Measurements from ENCODE around the gene TMEM238L. TPM values are rescaled to one million over a fixed set of nuclear protein-coding genes. Genes with fewer than 3 reads are reported as not detected.

TMEM238L gene
- total and polyA plus RNA-seq, 2 of the 13 experiments (the other 11 are each of a cell fraction or from before 2014, with no cell fraction given), result not detected

DNA sequence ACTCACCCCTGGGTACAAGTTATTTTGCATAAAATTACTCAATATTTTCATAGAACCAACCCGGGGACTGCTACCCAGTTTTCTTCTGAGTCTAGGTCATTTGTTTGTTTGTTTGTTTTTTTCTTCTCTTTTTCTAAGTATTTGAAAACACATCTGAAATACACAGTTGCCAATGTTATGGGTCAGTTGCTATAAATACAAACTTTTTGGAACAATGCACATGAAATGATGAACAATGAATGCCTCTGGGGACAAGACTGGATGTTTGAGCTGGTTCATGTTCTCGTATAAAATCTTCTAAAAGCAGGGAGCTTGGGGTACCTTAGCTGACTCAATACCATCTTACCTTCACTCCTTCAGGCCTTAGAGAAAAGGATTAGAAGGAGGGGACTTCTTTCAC, 30.5 kb downstream of the TMEM238L start:
- in situ Hi-C loops (cut with HindIII; ENCODE audit: extremely low pct_ligation_motif_present, low pct_unique_long_range_greater_than_20kb), result no loop called here
- TF ChIP-seq, protein P1, sequence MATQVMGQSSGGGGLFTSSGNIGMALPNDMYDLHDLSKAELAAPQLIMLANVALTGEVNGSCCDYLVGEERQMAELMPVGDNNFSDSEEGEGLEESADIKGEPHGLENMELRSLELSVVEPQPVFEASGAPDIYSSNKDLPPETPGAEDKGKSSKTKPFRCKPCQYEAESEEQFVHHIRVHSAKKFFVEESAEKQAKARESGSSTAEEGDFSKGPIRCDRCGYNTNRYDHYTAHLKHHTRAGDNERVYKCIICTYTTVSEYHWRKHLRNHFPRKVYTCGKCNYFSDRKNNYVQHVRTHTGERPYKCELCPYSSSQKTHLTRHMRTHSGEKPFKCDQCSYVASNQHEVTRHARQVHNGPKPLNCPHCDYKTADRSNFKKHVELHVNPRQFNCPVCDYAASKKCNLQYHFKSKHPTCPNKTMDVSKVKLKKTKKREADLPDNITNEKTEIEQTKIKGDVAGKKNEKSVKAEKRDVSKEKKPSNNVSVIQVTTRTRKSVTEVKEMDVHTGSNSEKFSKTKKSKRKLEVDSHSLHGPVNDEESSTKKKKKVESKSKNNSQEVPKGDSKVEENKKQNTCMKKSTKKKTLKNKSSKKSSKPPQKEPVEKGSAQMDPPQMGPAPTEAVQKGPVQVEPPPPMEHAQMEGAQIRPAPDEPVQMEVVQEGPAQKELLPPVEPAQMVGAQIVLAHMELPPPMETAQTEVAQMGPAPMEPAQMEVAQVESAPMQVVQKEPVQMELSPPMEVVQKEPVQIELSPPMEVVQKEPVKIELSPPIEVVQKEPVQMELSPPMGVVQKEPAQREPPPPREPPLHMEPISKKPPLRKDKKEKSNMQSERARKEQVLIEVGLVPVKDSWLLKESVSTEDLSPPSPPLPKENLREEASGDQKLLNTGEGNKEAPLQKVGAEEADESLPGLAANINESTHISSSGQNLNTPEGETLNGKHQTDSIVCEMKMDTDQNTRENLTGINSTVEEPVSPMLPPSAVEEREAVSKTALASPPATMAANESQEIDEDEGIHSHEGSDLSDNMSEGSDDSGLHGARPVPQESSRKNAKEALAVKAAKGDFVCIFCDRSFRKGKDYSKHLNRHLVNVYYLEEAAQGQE (IDR thresholded peaks at IDR 0.05; ENCODE audit: borderline replicate concordance in 1 of 2, low read depth in 1 of 2, low read length in 2 of 2), result no peak
- TF ChIP-seq ZNF430 (CRISPR knock-in tag; IDR thresholded peaks at IDR 0.05), result no peak
- no peak for TF ChIP-seq ZNF678 (CRISPR knock-in tag; IDR thresholded peaks at IDR 0.05)
- TF ChIP-seq PTBP1 (IDR thresholded peaks at IDR 0.05; ENCODE audit: low read depth, low read length, poor library complexity, severe bottlenecking), result no peak
- TF ChIP-seq MAF1 (CRISPR knock-in tag; IDR thresholded peaks at IDR 0.05; ENCODE audit: borderline replicate concordance), result no peak
- no peak for TF ChIP-seq ZNF816 (CRISPR knock-in tag; IDR thresholded peaks at IDR 0.05; ENCODE audit: borderline replicate concordance)
- TF ChIP-seq REL (CRISPR knock-in tag; conservative IDR thresholded peaks at IDR 0.05), result no peak
- no peak for TF ChIP-seq PCBP1 (IDR thresholded peaks at IDR 0.05; ENCODE audit: borderline replicate concordance, low read depth, low read length)
- TF ChIP-seq NFKBIZ (CRISPR knock-in tag; IDR thresholded peaks at IDR 0.05), result no peak
- no peak for TF ChIP-seq ZFP36L2 (CRISPR knock-in tag; IDR thresholded peaks at IDR 0.05)
- TF ChIP-seq, protein P2, sequence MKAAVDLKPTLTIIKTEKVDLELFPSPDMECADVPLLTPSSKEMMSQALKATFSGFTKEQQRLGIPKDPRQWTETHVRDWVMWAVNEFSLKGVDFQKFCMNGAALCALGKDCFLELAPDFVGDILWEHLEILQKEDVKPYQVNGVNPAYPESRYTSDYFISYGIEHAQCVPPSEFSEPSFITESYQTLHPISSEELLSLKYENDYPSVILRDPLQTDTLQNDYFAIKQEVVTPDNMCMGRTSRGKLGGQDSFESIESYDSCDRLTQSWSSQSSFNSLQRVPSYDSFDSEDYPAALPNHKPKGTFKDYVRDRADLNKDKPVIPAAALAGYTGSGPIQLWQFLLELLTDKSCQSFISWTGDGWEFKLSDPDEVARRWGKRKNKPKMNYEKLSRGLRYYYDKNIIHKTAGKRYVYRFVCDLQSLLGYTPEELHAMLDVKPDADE (CRISPR knock-in tag; IDR thresholded peaks at IDR 0.05), result no peak
- no peak for TF ChIP-seq ZNF782 (CRISPR knock-in tag; IDR thresholded peaks at IDR 0.05; ENCODE audit: borderline replicate concordance)
- TF ChIP-seq, protein P3, sequence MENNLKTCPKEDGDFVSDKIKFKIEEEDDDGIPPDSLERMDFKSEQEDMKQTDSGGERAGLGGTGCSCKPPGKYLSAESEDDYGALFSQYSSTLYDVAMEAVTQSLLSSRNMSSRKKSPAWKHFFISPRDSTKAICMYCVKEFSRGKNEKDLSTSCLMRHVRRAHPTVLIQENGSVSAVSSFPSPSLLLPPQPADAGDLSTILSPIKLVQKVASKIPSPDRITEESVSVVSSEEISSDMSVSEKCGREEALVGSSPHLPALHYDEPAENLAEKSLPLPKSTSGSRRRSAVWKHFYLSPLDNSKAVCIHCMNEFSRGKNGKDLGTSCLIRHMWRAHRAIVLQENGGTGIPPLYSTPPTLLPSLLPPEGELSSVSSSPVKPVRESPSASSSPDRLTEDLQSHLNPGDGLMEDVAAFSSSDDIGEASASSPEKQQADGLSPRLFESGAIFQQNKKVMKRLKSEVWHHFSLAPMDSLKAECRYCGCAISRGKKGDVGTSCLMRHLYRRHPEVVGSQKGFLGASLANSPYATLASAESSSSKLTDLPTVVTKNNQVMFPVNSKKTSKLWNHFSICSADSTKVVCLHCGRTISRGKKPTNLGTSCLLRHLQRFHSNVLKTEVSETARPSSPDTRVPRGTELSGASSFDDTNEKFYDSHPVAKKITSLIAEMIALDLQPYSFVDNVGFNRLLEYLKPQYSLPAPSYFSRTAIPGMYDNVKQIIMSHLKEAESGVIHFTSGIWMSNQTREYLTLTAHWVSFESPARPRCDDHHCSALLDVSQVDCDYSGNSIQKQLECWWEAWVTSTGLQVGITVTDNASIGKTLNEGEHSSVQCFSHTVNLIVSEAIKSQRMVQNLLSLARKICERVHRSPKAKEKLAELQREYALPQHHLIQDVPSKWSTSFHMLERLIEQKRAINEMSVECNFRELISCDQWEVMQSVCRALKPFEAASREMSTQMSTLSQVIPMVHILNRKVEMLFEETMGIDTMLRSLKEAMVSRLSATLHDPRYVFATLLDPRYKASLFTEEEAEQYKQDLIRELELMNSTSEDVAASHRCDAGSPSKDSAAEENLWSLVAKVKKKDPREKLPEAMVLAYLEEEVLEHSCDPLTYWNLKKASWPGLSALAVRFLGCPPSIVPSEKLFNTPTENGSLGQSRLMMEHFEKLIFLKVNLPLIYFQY (CRISPR knock-in tag; IDR thresholded peaks at IDR 0.05; ENCODE audit: borderline replicate concordance), result no peak
- TF ChIP-seq ZNF180 (CRISPR knock-in tag; IDR thresholded peaks at IDR 0.05; ENCODE audit: borderline replicate concordance, low read depth), result no peak
- TF ChIP-seq PHF20 (CRISPR knock-in tag; IDR thresholded peaks at IDR 0.05), result no peak
- no peak for TF ChIP-seq GPN1 (CRISPR knock-in tag; IDR thresholded peaks at IDR 0.05; ENCODE audit: borderline replicate concordance)

More for the DNA sequence above, 30.5 kb downstream of the TMEM238L start:
- intact Hi-C loops (cut with micrococcal nuclease; ENCODE audit: unreplicated experiment), result loop anchor here (2.0 kb wide), 1 partner anchor 71 kb away; no protein-coding TSS in a partner anchor
- no peak overlapping the region for H3K4me3 ChIP-seq (replicated peaks in 1 of 3; ENCODE audit: insufficient read depth in 1 of 3, low read depth in 2 of 3, low read length in 3 of 3)
- no peak overlapping the region for H2AFZ ChIP-seq (ENCODE audit: low read length)
- H3K36me3 ChIP-seq (replicated peaks in 1 of 2; ENCODE audit: control insufficient read depth in 1 of 2, insufficient read depth in 2 of 2, low read length in 2 of 2), result no peaks in the 10 kb centered on the region
- POLR2A ChIA-PET, result no interaction called here
- peaks cover 27% of the 10 kb centered on the region for H3K4me1 ChIP-seq (ENCODE audit: insufficient read depth, low read length)
- no TSS peak for BruUV-seq (replicated peaks)
- WGBS (ENCODE audit: low lambda C conversion rate), result 61% methylated on average over 2 of the region's 2 CpGs
- H4K20me1 ChIP-seq (ENCODE audit: insufficient read depth, low read length), result no peaks in the 10 kb centered on the region
- DNase-seq (ENCODE audit: low spot score) (no peak), ATAC-seq (no peak), FAIRE-seq (no peak)
- H3K27ac ChIP-seq (ENCODE audit: extremely low read length, insufficient read depth, low read length), result no peak overlapping the region
- no peaks in the 10 kb centered on the region for H3K79me2 ChIP-seq (ENCODE audit: insufficient read depth, low read length)
- no peaks in the 10 kb centered on the region for H3K27me3 ChIP-seq (ENCODE audit: control insufficient read depth in 1 of 2, insufficient read depth in 2 of 2, low read length in 2 of 2)
- peaks cover 9% of the 10 kb centered on the region for H3K9me3 ChIP-seq (ENCODE audit: low read length)
- no peak overlapping the region for H3K4me2 ChIP-seq (ENCODE audit: low read depth, low read length)
- no peak overlapping the region for H3K9ac ChIP-seq (ENCODE audit: insufficient read depth, low read depth, low read length)
- CTCF ChIA-PET (ENCODE audit: low intra/inter-chr PET ratio, low total read pairs), result interaction anchor here (1.6 kb wide), 1 partner anchor 72 kb away, joined by 8 read pairs; no protein-coding TSS in a partner anchor
